ENCODE measurements around the gene TJP2.

The TJP2 gene

GRCh38 chr9:69143291-69143690, 30.8 kb upstream of the TJP2 start:
- Histone ChIP-seq H3K9me3 (ENCODE audit: control insufficient read depth, low read length) (no peaks in the 10 kb centered on the region), H3K4me2 (ENCODE audit: low read length, poor library complexity, severe bottlenecking) (no peak overlapping the region), H2BK12ac (ENCODE audit: low read length in 2 of 2) (no peak overlapping the region), H2BK5ac (ENCODE audit: low read depth, low read length, poor library complexity, severe bottlenecking) (no peak overlapping the region), H2BK15ac (ENCODE audit: low read depth, poor library complexity, severe bottlenecking) (no peak overlapping the region), H3K18ac (ENCODE audit: low read depth in 1 of 2, low read length in 2 of 2) (no peak overlapping the region), H3K4ac (ENCODE audit: low read depth in 1 of 2, low read length in 2 of 2) (no peak overlapping the region), H3K14ac (ENCODE audit: low read length in 2 of 2) (no peak overlapping the region), H3K27me3 (ENCODE audit: control insufficient read depth in 1 of 2, insufficient read depth in 1 of 2, low read length in 2 of 2) (no peaks in the 10 kb centered on the region), H3K9ac (ENCODE audit: low read length) (no peak overlapping the region), H3K4me1 (ENCODE audit: control insufficient read depth, insufficient read depth, low read depth, low read length) (no peaks in the 10 kb centered on the region), H3K27ac (ENCODE audit: low read length, poor library complexity, severe bottlenecking) (no peak overlapping the region), H2AFZ (ENCODE audit: low read depth, low read length) (no peak overlapping the region), H3K79me1 (replicated peaks; ENCODE audit: low read length, poor library complexity, severe bottlenecking) (peaks cover 29% of the 10 kb centered on the region), H2AK5ac (ENCODE audit: low read length, severe bottlenecking) (no peak overlapping the region), H3K36me3 (ENCODE audit: control insufficient read depth in 1 of 2, insufficient read depth in 2 of 2, low read depth in 1 of 2, low read length in 2 of 2) (no peaks in the 10 kb centered on the region), H4K91ac (ENCODE audit: low read length) (no peak overlapping the region), H2BK120ac (ENCODE audit: low read depth, low read length) (no peak overlapping the region), H4K8ac (ENCODE audit: low read length) (no peak overlapping the region), H3K23ac (ENCODE audit: low read length in 2 of 2) (no peak overlapping the region), H3K4me3 (ENCODE audit: insufficient read depth in 1 of 2, low read depth in 1 of 2, low read length in 2 of 2) (no peak overlapping the region)
- 97% methylated on average over 1 of the region's 1 CpG for WGBS
- DNase-seq: no peak

- H3K4me1 ChIP-seq (ENCODE audit: control insufficient read depth, insufficient read depth, low read depth, low read length): peaks cover 3% of the 10 kb centered on the region
- H3K9me3 ChIP-seq (ENCODE audit: control insufficient read depth, low read length): no peaks in the 10 kb centered on the region
- H3K27ac ChIP-seq (ENCODE audit: low read length, poor library complexity, severe bottlenecking): no peak overlapping the region
- H3K4me2 ChIP-seq (ENCODE audit: low read length, poor library complexity, severe bottlenecking): no peak overlapping the region
- 90% methylated on average over 7 of the region's 8 CpGs for WGBS
- no peak overlapping the region for H2BK15ac ChIP-seq (ENCODE audit: low read depth, poor library complexity, severe bottlenecking)
- H3K4me3 ChIP-seq (ENCODE audit: insufficient read depth in 1 of 2, low read depth in 1 of 2, low read length in 2 of 2): no peak overlapping the region
- no peak overlapping the region for H3K14ac ChIP-seq (ENCODE audit: low read length in 2 of 2)
- H3K23ac ChIP-seq (ENCODE audit: low read length in 2 of 2): no peak overlapping the region
- no peak overlapping the region for H3K4ac ChIP-seq (ENCODE audit: low read depth in 1 of 2, low read length in 2 of 2)
- H3K18ac ChIP-seq (ENCODE audit: low read depth in 1 of 2, low read length in 2 of 2): no peak overlapping the region
- H3K36me3 ChIP-seq (ENCODE audit: control insufficient read depth in 1 of 2, insufficient read depth in 2 of 2, low read depth in 1 of 2, low read length in 2 of 2): no peaks in the 10 kb centered on the region
- no peak for DNase-seq
- H2BK5ac ChIP-seq (ENCODE audit: low read depth, low read length, poor library complexity, severe bottlenecking): no peak overlapping the region
- H3K79me1 ChIP-seq (replicated peaks; ENCODE audit: low read length, poor library complexity, severe bottlenecking): peaks cover 22% of the 10 kb centered on the region
- H2AK5ac ChIP-seq (ENCODE audit: low read length, severe bottlenecking): no peak overlapping the region
- no peak overlapping the region for H4K8ac ChIP-seq (ENCODE audit: low read length)
- no peak overlapping the region for H4K91ac ChIP-seq (ENCODE audit: low read length)
- no peaks in the 10 kb centered on the region for H3K27me3 ChIP-seq (ENCODE audit: control insufficient read depth in 1 of 2, insufficient read depth in 1 of 2, low read length in 2 of 2)
- no peak overlapping the region for H3K9ac ChIP-seq (ENCODE audit: low read length)
- H2BK12ac ChIP-seq (ENCODE audit: low read length in 2 of 2): no peak overlapping the region
- no peak overlapping the region for H2AFZ ChIP-seq (ENCODE audit: low read depth, low read length)
- H2BK120ac ChIP-seq (ENCODE audit: low read depth, low read length): no peak overlapping the region
Observed at GRCh38 chr9:69145144-69145715, 28.8 kb upstream of the TJP2 start.

GRCh38 chr9:69147041-69147834, 26.8 kb upstream of the TJP2 start:
- no peak overlapping the region for H3K4me2 ChIP-seq (ENCODE audit: low read length, poor library complexity, severe bottlenecking)
- H3K4me3 ChIP-seq (ENCODE audit: insufficient read depth in 1 of 2, low read depth in 1 of 2, low read length in 2 of 2): no peak overlapping the region
- H3K9ac ChIP-seq (ENCODE audit: low read length): no peak overlapping the region
- H4K8ac ChIP-seq (ENCODE audit: low read length): no peak overlapping the region
- no peak overlapping the region for H3K18ac ChIP-seq (ENCODE audit: low read depth in 1 of 2, low read length in 2 of 2)
- no peaks in the 10 kb centered on the region for H3K27me3 ChIP-seq (ENCODE audit: control insufficient read depth in 1 of 2, insufficient read depth in 1 of 2, low read length in 2 of 2)
- no peaks in the 10 kb centered on the region for H3K9me3 ChIP-seq (ENCODE audit: control insufficient read depth, low read length)
- no peak overlapping the region for H2AK5ac ChIP-seq (ENCODE audit: low read length, severe bottlenecking)
- H3K4me1 ChIP-seq (ENCODE audit: control insufficient read depth, insufficient read depth, low read depth, low read length): peaks cover 3% of the 10 kb centered on the region
- H3K79me1 ChIP-seq (replicated peaks; ENCODE audit: low read length, poor library complexity, severe bottlenecking): peaks cover 17% of the 10 kb centered on the region
- DNase-seq: no peak
- no peak overlapping the region for H2BK120ac ChIP-seq (ENCODE audit: low read depth, low read length)
- no peak overlapping the region for H2AFZ ChIP-seq (ENCODE audit: low read depth, low read length)
- peaks cover 0 to 3% of the 10 kb centered on the region in 2 experiments for H3K36me3 ChIP-seq (ENCODE audit: control insufficient read depth in 1 of 2, insufficient read depth in 2 of 2, low read depth in 1 of 2, low read length in 2 of 2)
- H2BK5ac ChIP-seq (ENCODE audit: low read depth, low read length, poor library complexity, severe bottlenecking): no peak overlapping the region
- H3K27ac ChIP-seq (ENCODE audit: low read length, poor library complexity, severe bottlenecking): no peak overlapping the region
- no peak overlapping the region for H2BK12ac ChIP-seq (ENCODE audit: low read length in 2 of 2)
- no peak overlapping the region for H3K4ac ChIP-seq (ENCODE audit: low read depth in 1 of 2, low read length in 2 of 2)
- no peak overlapping the region for H3K14ac ChIP-seq (ENCODE audit: low read length in 2 of 2)
- 98% methylated on average over 9 of the region's 11 CpGs for WGBS
- no peak overlapping the region for H2BK15ac ChIP-seq (ENCODE audit: low read depth, poor library complexity, severe bottlenecking)
- H3K23ac ChIP-seq (ENCODE audit: low read length in 2 of 2): no peak overlapping the region
- no peak overlapping the region for H4K91ac ChIP-seq (ENCODE audit: low read length)

GRCh38 chr9:69149321-69149807, 24.7 kb upstream of the TJP2 start:
- WGBS: 65% methylated on average over 6 of the region's 7 CpGs

More at GRCh38 chr9:69149321-69149807, 24.7 kb upstream of the TJP2 start:
- H3K4me3 ChIP-seq (ENCODE audit: insufficient read depth in 1 of 2, low read depth in 1 of 2, low read length in 2 of 2): peak overlapping the region in 1 of 2 experiments; percentile 10
- no peak overlapping the region for H2AFZ ChIP-seq (ENCODE audit: low read depth, low read length)
- no peak overlapping the region for H2BK15ac ChIP-seq (ENCODE audit: low read depth, poor library complexity, severe bottlenecking)
- H3K18ac ChIP-seq (ENCODE audit: low read depth in 1 of 2, low read length in 2 of 2): no peak overlapping the region
- no peak overlapping the region for H2BK12ac ChIP-seq (ENCODE audit: low read length in 2 of 2)
- peak overlapping the region; percentile 19 for H4K8ac ChIP-seq (ENCODE audit: low read length)
- no peak overlapping the region for H3K4me2 ChIP-seq (ENCODE audit: low read length, poor library complexity, severe bottlenecking)
- no peak overlapping the region for H3K23ac ChIP-seq (ENCODE audit: low read length in 2 of 2)
- H3K14ac ChIP-seq (ENCODE audit: low read length in 2 of 2): no peak overlapping the region
- H3K36me3 ChIP-seq (ENCODE audit: control insufficient read depth in 1 of 2, insufficient read depth in 2 of 2, low read depth in 1 of 2, low read length in 2 of 2): peaks cover 0 to 3% of the 10 kb centered on the region in 2 experiments
- no peak overlapping the region for H3K4ac ChIP-seq (ENCODE audit: low read depth in 1 of 2, low read length in 2 of 2)
- no peak overlapping the region for H2BK120ac ChIP-seq (ENCODE audit: low read depth, low read length)
- no peak overlapping the region for H4K91ac ChIP-seq (ENCODE audit: low read length)
- no peaks in the 10 kb centered on the region for H3K27me3 ChIP-seq (ENCODE audit: control insufficient read depth in 1 of 2, insufficient read depth in 1 of 2, low read length in 2 of 2)
- peak overlapping the region; percentile 43 for H3K27ac ChIP-seq (ENCODE audit: low read length, poor library complexity, severe bottlenecking)
- peaks cover 3% of the 10 kb centered on the region for H3K4me1 ChIP-seq (ENCODE audit: control insufficient read depth, insufficient read depth, low read depth, low read length)
- H2BK5ac ChIP-seq (ENCODE audit: low read depth, low read length, poor library complexity, severe bottlenecking): no peak overlapping the region
- H3K9ac ChIP-seq (ENCODE audit: low read length): peak overlapping the region; percentile 52
- H3K79me1 ChIP-seq (replicated peaks; ENCODE audit: low read length, poor library complexity, severe bottlenecking): peaks cover 29% of the 10 kb centered on the region
- H3K9me3 ChIP-seq (ENCODE audit: control insufficient read depth, low read length): no peaks in the 10 kb centered on the region
- peak; percentile 63 for DNase-seq
- no peak overlapping the region for H2AK5ac ChIP-seq (ENCODE audit: low read length, severe bottlenecking)
